HL-60 (cell line): ENCODE measurements around the gene TBC1D24.
"Not testable (repeated sequence)": the region's sequence is repeated elsewhere in the genome, so short reads cannot be mapped to it uniquely, and the experiment has no call there.

ENCODE experiments used
- DNase-seq, 2 experiments: peaks; one replicate each; pipeline ENCODE4 v3.0.0-alpha.2; 2010 to 2020; ENCODE audit warnings: low read depth in 1 of 2, low spot score in 1 of 2
- H3K27ac ChIP-seq: fragments of 250-450 bp; sonication (Bioruptor Pico); replicated peaks from 2 replicates; pipeline ENCODE4 v1.5.1; 2020; ENCODE audit warnings: mild to moderate bottlenecking, moderate library complexity
- H3K27me3 ChIP-seq: fragments of 250-450 bp; sonication (Bioruptor Pico); 2 replicates; pipeline ENCODE4 v1.5.1; 2021; ENCODE audit warnings: mild to moderate bottlenecking, moderate library complexity; ENCODE audit not compliant: insufficient read depth, poor library complexity, severe bottlenecking
- H3K4me3 ChIP-seq: replicated peaks from 2 replicates; pipeline ENCODE4 v1.5.1; 2011; ENCODE audit warnings: mild to moderate bottlenecking, control low read depth, low read length; ENCODE audit not compliant: insufficient read depth
- GABPA ChIP-seq: IDR thresholded peaks from 2 replicates; pipeline ENCODE4 v1.6.1; 2012; ENCODE audit warnings: low read depth
- POLR2AphosphoS5 ChIP-seq: IDR thresholded peaks from 2 replicates; pipeline ENCODE4 v1.6.1; 2012; ENCODE audit warnings: low read depth
- REST ChIP-seq: IDR thresholded peaks from 2 replicates; pipeline ENCODE4 v1.6.1; 2012; ENCODE audit warnings: low read depth; ENCODE audit not compliant: insufficient replicate concordance
- SPI1 ChIP-seq: IDR thresholded peaks from 2 replicates; pipeline ENCODE4 v1.6.1; 2012; ENCODE audit warnings: low read depth, mild to moderate bottlenecking, borderline replicate concordance
- TF ChIP-seq, protein P1 (sequence below): IDR thresholded peaks from one replicate; pipeline ENCODE4 v1.5.1; 2011; ENCODE audit warnings: low read length, control low read depth, inconsistent platforms; ENCODE audit not compliant: insufficient read depth

TBC1D24 gene

GRCh38 chr16:2477327-2477726 lies 2.4 kb downstream of the TBC1D24 start:
- Histone ChIP-seq H3K27ac (no peak overlapping the region), H3K4me3 (no peak overlapping the region), H3K27me3 (peaks cover 2% of the 10 kb centered on the region)
- TF ChIP-seq POLR2AphosphoS5 (no peak), GABPA (no peak), SPI1 (no peak), REST (no peak)
- TF ChIP-seq, protein P1, sequence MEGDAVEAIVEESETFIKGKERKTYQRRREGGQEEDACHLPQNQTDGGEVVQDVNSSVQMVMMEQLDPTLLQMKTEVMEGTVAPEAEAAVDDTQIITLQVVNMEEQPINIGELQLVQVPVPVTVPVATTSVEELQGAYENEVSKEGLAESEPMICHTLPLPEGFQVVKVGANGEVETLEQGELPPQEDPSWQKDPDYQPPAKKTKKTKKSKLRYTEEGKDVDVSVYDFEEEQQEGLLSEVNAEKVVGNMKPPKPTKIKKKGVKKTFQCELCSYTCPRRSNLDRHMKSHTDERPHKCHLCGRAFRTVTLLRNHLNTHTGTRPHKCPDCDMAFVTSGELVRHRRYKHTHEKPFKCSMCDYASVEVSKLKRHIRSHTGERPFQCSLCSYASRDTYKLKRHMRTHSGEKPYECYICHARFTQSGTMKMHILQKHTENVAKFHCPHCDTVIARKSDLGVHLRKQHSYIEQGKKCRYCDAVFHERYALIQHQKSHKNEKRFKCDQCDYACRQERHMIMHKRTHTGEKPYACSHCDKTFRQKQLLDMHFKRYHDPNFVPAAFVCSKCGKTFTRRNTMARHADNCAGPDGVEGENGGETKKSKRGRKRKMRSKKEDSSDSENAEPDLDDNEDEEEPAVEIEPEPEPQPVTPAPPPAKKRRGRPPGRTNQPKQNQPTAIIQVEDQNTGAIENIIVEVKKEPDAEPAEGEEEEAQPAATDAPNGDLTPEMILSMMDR = no peak
- no peak for DNase-seq

DNA sequence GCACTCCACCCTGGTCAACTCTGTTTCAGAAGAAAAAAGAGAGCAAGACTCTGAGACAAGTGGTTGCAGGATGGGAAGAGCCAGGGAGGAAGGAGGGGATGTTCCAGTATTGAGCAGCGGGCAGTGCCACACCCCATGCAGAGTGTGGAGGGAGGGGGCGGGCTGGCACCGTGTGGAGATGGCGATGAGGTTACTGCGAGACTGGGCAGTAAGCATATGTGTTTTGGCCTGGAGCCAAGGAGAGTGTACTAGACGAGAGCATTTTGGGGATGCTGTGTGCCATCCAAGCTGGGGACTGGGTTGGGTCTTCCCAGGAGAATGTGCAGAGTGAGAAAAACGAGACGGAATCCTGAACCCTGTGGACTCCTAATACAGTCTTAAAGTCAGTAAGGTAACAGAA lies 3.4 kb downstream of the TBC1D24 start:
- no peak for DNase-seq
- Histone ChIP-seq H3K27ac (no peak overlapping the region), H3K4me3 (no peak overlapping the region), H3K27me3 (no peaks in the 10 kb centered on the region)
- TF ChIP-seq POLR2AphosphoS5 (no peak), SPI1 (no peak), REST (no peak), GABPA (no peak)
- TF ChIP-seq, protein P1 = no peak

GRCh38 chr16:2479996-2480395 lies 5.1 kb downstream of the TBC1D24 start:
- H3K4me3 ChIP-seq, DNase-seq, H3K27ac ChIP-seq, H3K27me3 ChIP-seq: not testable (repeated sequence)

GRCh38 chr16:2480948-2481347 lies 6.0 kb downstream of the TBC1D24 start:
- Histone ChIP-seq H3K4me3 (no peak overlapping the region), H3K27me3 (no peaks in the 10 kb centered on the region), H3K27ac (no peak overlapping the region)
- no peak for DNase-seq
- TF ChIP-seq SPI1 (no peak), GABPA (no peak), POLR2AphosphoS5 (no peak), REST (no peak)
- TF ChIP-seq, protein P1 = no peak
